HFF-Myc (cell line): ENCODE measurements around the gene TRIM10.

Source experiments
- DNase-seq: peaks from one replicate; pipeline ENCODE4 v3.0.0-alpha.2; 2011; ENCODE audit warnings: low read depth; ENCODE audit errors: extremely low read depth
- H3K4me3 ChIP-seq: replicated peaks from 2 replicates; pipeline ENCODE4 v1.5.1; 2011; ENCODE audit warnings: low read depth, mild to moderate bottlenecking, control low read depth, low read length
- TF ChIP-seq, protein P1 (sequence below): IDR thresholded peaks from 2 replicates; pipeline ENCODE4 v1.5.1; 2012; ENCODE audit warnings: mild to moderate bottlenecking, low read depth, low read length, control low read depth; ENCODE audit errors: missing control alignments

TRIM10 gene

DNA sequence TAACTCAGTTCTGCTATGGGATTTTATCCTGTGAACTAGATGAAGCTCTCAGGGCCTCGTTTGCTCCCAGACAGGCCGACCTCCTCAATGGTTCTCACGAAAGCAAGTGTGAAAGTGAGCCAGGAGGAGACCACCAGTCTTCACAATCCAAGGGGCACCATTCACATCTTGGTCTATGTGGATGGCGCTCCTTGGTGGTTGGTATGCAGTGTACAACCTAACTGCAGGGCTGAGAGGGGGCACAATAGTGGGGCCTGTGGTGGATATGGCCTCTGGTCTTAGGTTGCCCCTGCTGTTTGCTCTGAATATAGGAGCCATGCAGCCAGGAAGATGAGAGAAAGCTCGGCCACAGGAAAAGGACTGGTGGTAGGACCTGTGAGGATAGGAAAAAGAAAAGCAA, 27.5 kb upstream of the TRIM10 start:
- TF ChIP-seq, protein P1, sequence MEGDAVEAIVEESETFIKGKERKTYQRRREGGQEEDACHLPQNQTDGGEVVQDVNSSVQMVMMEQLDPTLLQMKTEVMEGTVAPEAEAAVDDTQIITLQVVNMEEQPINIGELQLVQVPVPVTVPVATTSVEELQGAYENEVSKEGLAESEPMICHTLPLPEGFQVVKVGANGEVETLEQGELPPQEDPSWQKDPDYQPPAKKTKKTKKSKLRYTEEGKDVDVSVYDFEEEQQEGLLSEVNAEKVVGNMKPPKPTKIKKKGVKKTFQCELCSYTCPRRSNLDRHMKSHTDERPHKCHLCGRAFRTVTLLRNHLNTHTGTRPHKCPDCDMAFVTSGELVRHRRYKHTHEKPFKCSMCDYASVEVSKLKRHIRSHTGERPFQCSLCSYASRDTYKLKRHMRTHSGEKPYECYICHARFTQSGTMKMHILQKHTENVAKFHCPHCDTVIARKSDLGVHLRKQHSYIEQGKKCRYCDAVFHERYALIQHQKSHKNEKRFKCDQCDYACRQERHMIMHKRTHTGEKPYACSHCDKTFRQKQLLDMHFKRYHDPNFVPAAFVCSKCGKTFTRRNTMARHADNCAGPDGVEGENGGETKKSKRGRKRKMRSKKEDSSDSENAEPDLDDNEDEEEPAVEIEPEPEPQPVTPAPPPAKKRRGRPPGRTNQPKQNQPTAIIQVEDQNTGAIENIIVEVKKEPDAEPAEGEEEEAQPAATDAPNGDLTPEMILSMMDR, result no peak
- no peak for DNase-seq
- H3K4me3 ChIP-seq, result no peak overlapping the region

DNA sequence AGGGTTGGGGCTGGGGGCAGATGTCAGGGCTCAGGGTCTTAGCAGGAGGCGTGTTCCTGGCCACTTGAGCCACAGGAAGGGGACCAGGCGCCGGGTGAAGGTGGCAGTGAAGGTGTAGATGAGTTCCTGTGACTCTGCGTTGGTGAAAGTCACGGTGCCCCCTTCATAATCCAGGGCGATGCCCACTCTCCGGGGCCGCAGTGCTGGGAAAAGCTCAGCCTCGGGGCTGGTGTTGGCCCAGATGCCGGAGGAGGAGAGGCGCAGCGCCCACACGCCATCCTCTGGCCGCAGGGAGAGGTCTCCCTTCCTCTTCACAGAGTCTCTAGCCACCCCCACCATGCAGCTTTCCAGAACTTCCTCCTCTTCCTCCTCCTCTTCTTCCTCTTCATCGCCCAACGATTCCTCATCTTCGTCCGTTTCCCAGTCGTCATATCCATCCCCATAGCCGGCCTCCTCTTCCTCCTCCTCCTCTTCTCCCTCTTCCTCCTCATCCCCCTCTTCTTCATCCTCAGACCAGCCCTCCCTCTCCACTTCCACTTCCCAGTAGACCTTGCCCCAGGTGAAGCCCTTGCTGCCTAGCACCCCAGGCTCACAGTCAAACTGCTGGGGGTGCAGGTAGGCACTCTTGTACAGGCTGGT, 25.0 kb upstream of the TRIM10 start:
- DNase-seq, result no peak
- TF ChIP-seq, protein P1, result no peak
- no peak overlapping the region for H3K4me3 ChIP-seq

DNA sequence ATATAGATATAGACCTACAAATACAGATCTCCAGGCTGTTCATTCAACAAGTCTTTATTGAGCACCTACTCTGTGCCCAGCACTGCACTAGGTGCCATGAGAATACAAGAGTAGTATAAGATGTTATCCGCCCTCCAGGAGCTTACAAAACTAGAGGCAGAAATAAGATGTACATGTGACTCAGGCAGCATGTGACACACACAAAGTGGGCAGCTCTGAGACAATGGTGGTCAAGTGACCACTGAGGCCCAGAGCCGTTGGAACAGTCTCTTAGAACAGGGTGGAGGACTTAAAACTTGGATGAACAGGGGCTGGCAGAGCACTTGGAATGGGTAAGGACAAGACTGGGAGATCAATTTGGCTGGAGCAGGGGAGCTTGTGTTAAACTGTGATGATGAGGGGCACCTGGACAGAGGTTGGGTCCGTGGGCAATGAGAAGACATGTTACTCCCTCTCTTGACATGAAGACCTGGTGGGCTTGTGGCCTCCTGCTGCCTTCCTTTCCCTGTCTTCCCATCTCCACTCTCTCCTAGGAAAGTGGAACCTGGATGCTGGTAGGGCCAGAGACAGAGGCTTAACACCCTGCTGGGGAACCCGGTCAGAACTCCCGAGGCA, 23.5 kb upstream of the TRIM10 start:
- no peak for DNase-seq
- TF ChIP-seq, protein P1, result no peak
- no peak overlapping the region for H3K4me3 ChIP-seq

DNA sequence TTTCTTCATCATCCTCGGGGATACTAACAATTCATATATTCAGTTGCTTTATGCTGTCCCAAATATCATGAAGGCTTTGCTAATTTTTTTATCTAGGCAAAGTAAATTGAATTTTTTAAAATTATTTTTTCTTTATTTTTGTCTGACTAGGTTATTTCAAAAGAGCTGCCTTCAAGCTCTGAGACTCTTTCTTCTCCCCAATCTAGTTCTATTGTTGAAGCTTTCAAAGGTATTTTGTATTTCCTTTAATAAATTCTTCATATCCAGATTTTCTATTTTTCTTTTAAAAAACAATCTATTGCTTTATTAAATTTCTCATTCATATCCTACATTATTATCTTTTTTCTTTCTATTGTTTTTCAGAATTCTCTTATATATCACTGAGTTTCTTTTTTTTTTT, 19.1 kb upstream of the TRIM10 start:
- no peak overlapping the region for H3K4me3 ChIP-seq
- TF ChIP-seq, protein P1, result no peak

DNA sequence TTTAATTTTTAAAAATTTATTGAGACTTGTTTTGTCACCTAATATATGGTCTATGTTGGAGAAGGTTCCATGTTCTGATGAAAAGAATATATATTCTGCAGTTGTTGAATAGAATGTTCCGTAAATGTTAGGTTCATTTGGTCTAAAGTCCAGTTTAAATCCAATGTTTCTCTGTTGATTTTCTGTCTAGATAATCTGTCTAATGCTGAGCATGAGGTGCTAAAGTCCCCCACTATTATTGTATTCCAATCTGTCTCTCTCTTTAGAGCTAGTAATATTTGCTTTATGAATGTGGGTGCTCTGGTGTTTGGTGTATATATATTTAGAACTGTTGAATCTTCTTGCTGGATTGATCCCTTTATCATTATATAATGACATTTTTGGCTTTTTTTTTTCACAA, 17.8 kb upstream of the TRIM10 start:
- H3K4me3 ChIP-seq, result no peak overlapping the region
- no peak for DNase-seq
- TF ChIP-seq, protein P1, result no peak

More for the DNA sequence above, 19.1 kb upstream of the TRIM10 start:
- DNase-seq, result no peak

DNA sequence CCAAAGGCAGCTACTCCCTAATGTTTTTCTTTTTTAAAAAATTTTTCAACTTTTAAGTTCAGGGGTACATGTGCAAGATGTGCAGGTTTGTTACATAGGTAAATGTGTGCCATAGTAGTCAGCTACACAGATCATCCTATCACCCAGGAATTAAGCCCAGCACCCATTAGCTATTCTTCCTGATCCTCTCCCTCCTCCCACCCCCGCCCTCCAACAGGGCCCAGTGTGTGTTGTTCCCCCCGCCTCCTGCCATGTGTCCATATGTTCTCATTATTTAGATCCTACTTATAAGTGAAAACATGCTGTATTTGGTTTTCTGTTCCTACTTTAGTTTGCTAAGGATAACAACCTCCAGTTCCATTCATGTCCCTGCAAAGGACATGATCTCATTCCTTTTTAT, 14.8 kb upstream of the TRIM10 start:
- DNase-seq, result no peak
- TF ChIP-seq, protein P1, result no peak
- no peak overlapping the region for H3K4me3 ChIP-seq
